GM12874 (cell line): Measurements from ENCODE around the gene DLG2.

Experiments
- CTCF ChIP-seq: IDR thresholded peaks from 2 replicates; pipeline ENCODE4 v1.5.1; 2011; ENCODE audit warnings: low read depth, mild to moderate bottlenecking, control low read depth, low read length, moderate library complexity; ENCODE audit not compliant: insufficient read depth

DLG2 gene

GRCh38 chr11:83408946-83409345, 2218.2 kb downstream of the DLG2 start:
- no peak for TF ChIP-seq CTCF
